ENCODE data around the gene ZBED4.
A peak's percentile ranks its signal among the peaks of the same experiment; 100 is the strongest.
"Not testable (repeated sequence)": the region's sequence is repeated elsewhere in the genome, so short reads cannot be mapped to it uniquely, and the experiment has no call there.

Gene ZBED4

DNA sequence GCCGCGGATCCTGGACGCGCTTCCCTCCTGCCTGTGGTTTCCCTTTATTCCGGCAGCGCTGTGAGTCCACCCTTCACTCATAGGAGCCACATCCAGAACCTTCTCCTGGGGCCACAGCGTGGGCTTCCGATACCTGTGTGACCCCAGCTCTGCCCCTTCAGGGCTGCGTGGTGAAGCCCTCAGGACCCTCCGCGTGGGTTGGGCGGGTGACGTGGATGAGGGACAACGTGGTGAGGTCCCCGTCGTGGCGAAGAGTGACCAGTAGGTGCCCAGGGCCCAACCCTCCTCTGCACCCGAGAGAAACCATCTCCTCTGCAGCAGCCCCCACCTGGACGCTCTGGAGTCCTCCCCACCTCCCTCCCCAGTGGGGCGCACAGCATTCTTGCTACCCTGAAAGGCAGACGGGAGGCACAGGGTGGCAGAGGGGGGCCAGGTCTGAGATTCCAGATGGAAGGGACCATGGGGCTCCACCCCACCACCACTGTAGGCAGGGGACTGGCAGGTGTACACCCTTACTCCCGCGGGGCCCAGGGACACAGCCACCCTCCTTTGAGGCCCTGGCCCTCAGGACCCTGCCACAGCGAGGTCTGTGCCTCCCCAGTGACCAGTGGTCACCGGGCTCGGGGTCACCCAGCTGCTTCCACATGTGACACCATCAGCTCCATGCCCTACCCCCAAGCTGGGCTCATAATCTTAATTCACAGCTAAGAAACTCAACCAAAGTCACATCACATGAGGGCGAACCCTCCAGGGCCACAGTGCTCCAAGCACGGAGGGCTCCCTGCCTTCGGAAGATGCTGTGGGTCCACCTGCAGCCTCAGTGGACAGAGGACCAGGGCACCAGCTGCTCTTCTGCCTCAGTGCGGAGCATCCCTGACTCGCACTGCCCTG is 3.4 kb upstream of the ZBED4 start:
- Histone ChIP-seq H3K79me2 (no peaks in the 10 kb centered on the region), H2AFZ (no peak overlapping the region), H3K4me3 (ENCODE audit: low read depth, low read length) (no peak overlapping the region), H3K27ac (no peak overlapping the region), H3K9ac (no peak overlapping the region), H3K9me3 (ENCODE audit: control insufficient read depth, low read length) (no peaks in the 10 kb centered on the region), H3K27me3 (ENCODE audit: control insufficient read depth, insufficient read depth, low read length) (no peaks in the 10 kb centered on the region), H3K36me3 (ENCODE audit: control insufficient read depth, insufficient read depth, low read length) (no peaks in the 10 kb centered on the region), H3K4me1 (peaks cover 2% of the 10 kb centered on the region), H3K4me2 (ENCODE audit: low read length) (no peak overlapping the region)
- TF ChIP-seq, protein P1, sequence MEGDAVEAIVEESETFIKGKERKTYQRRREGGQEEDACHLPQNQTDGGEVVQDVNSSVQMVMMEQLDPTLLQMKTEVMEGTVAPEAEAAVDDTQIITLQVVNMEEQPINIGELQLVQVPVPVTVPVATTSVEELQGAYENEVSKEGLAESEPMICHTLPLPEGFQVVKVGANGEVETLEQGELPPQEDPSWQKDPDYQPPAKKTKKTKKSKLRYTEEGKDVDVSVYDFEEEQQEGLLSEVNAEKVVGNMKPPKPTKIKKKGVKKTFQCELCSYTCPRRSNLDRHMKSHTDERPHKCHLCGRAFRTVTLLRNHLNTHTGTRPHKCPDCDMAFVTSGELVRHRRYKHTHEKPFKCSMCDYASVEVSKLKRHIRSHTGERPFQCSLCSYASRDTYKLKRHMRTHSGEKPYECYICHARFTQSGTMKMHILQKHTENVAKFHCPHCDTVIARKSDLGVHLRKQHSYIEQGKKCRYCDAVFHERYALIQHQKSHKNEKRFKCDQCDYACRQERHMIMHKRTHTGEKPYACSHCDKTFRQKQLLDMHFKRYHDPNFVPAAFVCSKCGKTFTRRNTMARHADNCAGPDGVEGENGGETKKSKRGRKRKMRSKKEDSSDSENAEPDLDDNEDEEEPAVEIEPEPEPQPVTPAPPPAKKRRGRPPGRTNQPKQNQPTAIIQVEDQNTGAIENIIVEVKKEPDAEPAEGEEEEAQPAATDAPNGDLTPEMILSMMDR (IDR thresholded peaks at IDR 0.05): no peak

- H3K9me3 ChIP-seq (ENCODE audit: control insufficient read depth, low read length): no peaks in the 10 kb centered on the region
- H3K9ac ChIP-seq: no peak overlapping the region
- no peak overlapping the region for H3K27ac ChIP-seq
- H3K79me2 ChIP-seq: no peaks in the 10 kb centered on the region
- no peak overlapping the region for H3K4me2 ChIP-seq (ENCODE audit: low read length)
- H3K4me3 ChIP-seq (ENCODE audit: low read depth, low read length): no peak overlapping the region
- peaks cover 4% of the 10 kb centered on the region for H3K4me1 ChIP-seq
- H3K36me3 ChIP-seq (ENCODE audit: control insufficient read depth, insufficient read depth, low read length): no peaks in the 10 kb centered on the region
- H3K27me3 ChIP-seq (ENCODE audit: control insufficient read depth, insufficient read depth, low read length): no peaks in the 10 kb centered on the region
- no peak overlapping the region for H2AFZ ChIP-seq
- TF ChIP-seq, protein P1 (IDR thresholded peaks at IDR 0.05): no peak
These were observed 2.5 kb upstream of the ZBED4 start for GRCh38 chr22:49850959-49851802.

DNA sequence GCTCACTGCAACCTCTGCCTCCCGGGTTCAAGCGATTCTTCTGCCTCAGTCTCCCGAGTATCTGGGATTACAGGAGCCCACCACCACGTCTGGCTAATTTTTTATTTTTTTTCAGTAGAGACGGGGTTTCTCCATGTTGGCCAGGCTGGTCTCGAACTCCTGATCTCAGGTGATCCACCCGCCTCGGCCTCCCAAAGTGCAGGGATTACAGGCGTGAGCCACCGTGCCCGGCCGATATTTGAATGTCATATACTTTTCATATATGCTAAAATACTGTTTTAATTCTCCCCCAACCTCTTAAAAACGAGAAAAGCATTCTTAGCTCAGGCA is 1.1 kb upstream of the ZBED4 start:
- not testable (repeated sequence) for H3K27ac ChIP-seq; H3K9me3 ChIP-seq (ENCODE audit: control insufficient read depth, low read length); H3K4me1 ChIP-seq; H3K36me3 ChIP-seq (ENCODE audit: control insufficient read depth, insufficient read depth, low read length); H3K79me2 ChIP-seq; H3K27me3 ChIP-seq (ENCODE audit: control insufficient read depth, insufficient read depth, low read length); H3K9ac ChIP-seq
- peak overlapping the region; percentile 70 for H2AFZ ChIP-seq
- H3K4me3 ChIP-seq (ENCODE audit: low read depth, low read length): peak overlapping the region; percentile 62
- peak overlapping the region; percentile 90 for H3K4me2 ChIP-seq (ENCODE audit: low read length)

GRCh38 chr22:49853981-49854831 is 562 bp downstream of the ZBED4 start:
- Histone ChIP-seq H3K36me3 (ENCODE audit: control insufficient read depth, insufficient read depth, low read length) (no peaks in the 10 kb centered on the region), H3K9ac (no peak overlapping the region), H3K9me3 (ENCODE audit: control insufficient read depth, low read length) (no peaks in the 10 kb centered on the region), H3K27me3 (ENCODE audit: control insufficient read depth, insufficient read depth, low read length) (no peaks in the 10 kb centered on the region), H3K4me1 (peaks cover 4% of the 10 kb centered on the region), H2AFZ (no peak overlapping the region), H3K4me2 (ENCODE audit: low read length) (peak overlapping the region; percentile 84), H3K4me3 (ENCODE audit: low read depth, low read length) (peak overlapping the region; percentile 62), H3K27ac (peak overlapping the region; percentile 12), H3K79me2 (peaks cover 3% of the 10 kb centered on the region)
- TF ChIP-seq, protein P1 (IDR thresholded peaks at IDR 0.05): no peak
